Measurements from ENCODE around the gene KMT5C. TPM values are rescaled to one million over a fixed set of nuclear protein-coding genes. Genes with fewer than 3 reads are reported as not detected.

Gene KMT5C
- total and polyA plus RNA-seq, 10 of the 15 experiments (the other 5 are each of a cell fraction or from before 2014, with no cell fraction given) = 0.20 to 15.8 (median 4.3) TPM; not detected in 1

- TF ChIP-seq ZBTB4 (CRISPR knock-in tag; IDR thresholded peaks at IDR 0.05) (no peak), CREM (IDR thresholded peaks at IDR 0.05; ENCODE audit: low read depth) (no peak)
Observed at GRCh38 chr19:55346725-55347441, 7.2 kb downstream of the KMT5C start (continued).

- ChIA-PET CTCF (interaction anchor here (0.7 kb wide), 1 partner anchor 46 kb away, joined by 3 read pairs; no protein-coding TSS in a partner anchor), RAD21 (ENCODE audit: unreplicated experiment) (no interaction called here), SMC1A (ENCODE audit: uncharacterized antibody, unreplicated experiment) (no interaction called here), POLR2A (interaction anchor here (0.5 to 1.4 kb wide), 2 partner anchors 8 to 1976 kb away, joined by 3 to 4 read pairs; partner anchors contain the start of gene KMT5C)
- no peaks in the 10 kb centered on the region for H3K9me3 ChIP-seq (replicated peaks; ENCODE audit: control insufficient read depth, insufficient read depth, low read length)
- H3K4me1 ChIP-seq (ENCODE audit: control insufficient read depth, insufficient read depth, low read length) = no peaks in the 10 kb centered on the region
- H3K27me3 ChIP-seq (replicated peaks in 1 of 2; ENCODE audit: control insufficient read depth in 2 of 2, insufficient read depth in 2 of 2, low read length in 1 of 2) = no peaks in the 10 kb centered on the region; a peak in 1 of 4 replicates
- TF ChIP-seq NR2C2 (IDR thresholded peaks at IDR 0.05; ENCODE audit: borderline replicate concordance, control insufficient read depth, insufficient read length, low read depth) = no peak
- TF ChIP-seq CBFB (IDR thresholded peaks at IDR 0.05; ENCODE audit: low read depth) = no peak
- TF ChIP-seq ZNF274 (IDR thresholded peaks at IDR 0.05; ENCODE audit: insufficient read depth, insufficient read length) = no peak
- no peak for TF ChIP-seq MEF2B (IDR thresholded peaks at IDR 0.05; ENCODE audit: partially characterized antibody, poor library complexity, severe bottlenecking)
- no peak for TF ChIP-seq MEF2A (IDR thresholded peaks at IDR 0.05; ENCODE audit: insufficient read depth, low read depth, low read length)
- no peak for TF ChIP-seq ZNF24 (IDR thresholded peaks at IDR 0.05)
- no peak for TF ChIP-seq ATF2 (IDR thresholded peaks at IDR 0.05; ENCODE audit: low read length)
- no peak for TF ChIP-seq CTCF (IDR thresholded peaks at IDR 0.05 in 2 of 3, conservative IDR thresholded peaks at IDR 0.05 in 1 of 3; ENCODE audit: control insufficient read depth in 2 of 3, extremely low read depth in 1 of 3, insufficient read depth in 1 of 3, low read depth in 3 of 3, low read length in 3 of 3)
- TF ChIP-seq SP1 (IDR thresholded peaks at IDR 0.05; ENCODE audit: low read depth, low read length) = no peak
- no peak for TF ChIP-seq MXI1 (IDR thresholded peaks at IDR 0.05; ENCODE audit: low read depth, low read length)
- TF ChIP-seq LARP7 (IDR thresholded peaks at IDR 0.05) = no peak
- H3K36me3 ChIP-seq (ENCODE audit: control insufficient read depth in 2 of 2, insufficient read depth in 2 of 2, low read length in 1 of 2) = no peaks in the 10 kb centered on the region; a peak in 1 of 4 replicates
- no peak overlapping the region for H3K9ac ChIP-seq (ENCODE audit: control insufficient read depth, insufficient read depth, low read length)
- no peak overlapping the region for H3K4me3 ChIP-seq
- WGBS (ENCODE audit: insufficient coverage, insufficient replicate concordance, low lambda C conversion rate, missing lambda C conversion rate) = 56% methylated on average over 10 of the region's 10 CpGs
- in situ Hi-C loops (cut with MboI) = no loop called here
- FAIRE-seq (no peak), DNase-seq (ENCODE audit: low read depth, low spot score) (no peak), ATAC-seq (no peak)
- H2AFZ ChIP-seq (ENCODE audit: control insufficient read depth, low read depth, low read length) = no peak overlapping the region
- no peak overlapping the region for H3K27ac ChIP-seq (ENCODE audit: control insufficient read depth, insufficient read depth)
- no peaks in the 10 kb centered on the region; the same call in 1 of the 2 replicates for H4K20me1 ChIP-seq (ENCODE audit: control insufficient read depth, insufficient read depth)
- BruUV-seq (replicated peaks) = no TSS peak
- intact Hi-C loops (cut with micrococcal nuclease; ENCODE audit: unreplicated experiment) = no loop called here
- H3K79me2 ChIP-seq (ENCODE audit: control insufficient read depth, insufficient read depth, low read length) = no peaks in the 10 kb centered on the region
- H3K4me2 ChIP-seq (ENCODE audit: control insufficient read depth, insufficient read depth) = no peak overlapping the region
Observed at GRCh38 chr19:55347442-55348009, 7.8 kb downstream of the KMT5C start.
